Nephron progenitor cell (in vitro differentiated cells): ENCODE measurements around the gene TRAF3IP3.
A peak's percentile ranks its signal among the peaks of the same experiment; 100 is the strongest.

Source experiments
- DNase-seq: peaks from one replicate; pipeline ENCODE4 v3.0.0; 2021
- H3K27ac Mint-ChIP-seq: 2 replicates; pipeline ENCODE4 v1.8.0; 2021; ENCODE audit warnings: mild to moderate bottlenecking, moderate library complexity, mixed read lengths
- H3K27me3 Mint-ChIP-seq: 2 replicates; pipeline ENCODE4 v1.8.0; 2021; ENCODE audit warnings: mild to moderate bottlenecking, low read depth, mixed read lengths; ENCODE audit not compliant: poor library complexity
- H3K36me3 Mint-ChIP-seq: 2 replicates; pipeline ENCODE4 v1.8.0; 2021; ENCODE audit warnings: low read depth, mixed read lengths
- H3K4me1 Mint-ChIP-seq: 2 replicates; pipeline ENCODE4 v1.8.0; 2021; ENCODE audit warnings: mixed read lengths
- H3K4me3 Mint-ChIP-seq: 2 replicates; pipeline ENCODE4 v1.8.0; 2021; ENCODE audit warnings: mild to moderate bottlenecking, moderate library complexity, mixed read lengths
- H3K9me3 Mint-ChIP-seq: 2 replicates; pipeline ENCODE4 v1.8.0; 2021; ENCODE audit warnings: mild to moderate bottlenecking, moderate library complexity, mixed read lengths
- TF ChIP-seq, protein P1 (sequence below): fragments of 200-600 bp; sonication (generic); IDR thresholded peaks from 2 replicates; pipeline ENCODE4 v1.5.0; 2021; ENCODE audit warnings: antibody characterized with exemption

Gene TRAF3IP3

DNA sequence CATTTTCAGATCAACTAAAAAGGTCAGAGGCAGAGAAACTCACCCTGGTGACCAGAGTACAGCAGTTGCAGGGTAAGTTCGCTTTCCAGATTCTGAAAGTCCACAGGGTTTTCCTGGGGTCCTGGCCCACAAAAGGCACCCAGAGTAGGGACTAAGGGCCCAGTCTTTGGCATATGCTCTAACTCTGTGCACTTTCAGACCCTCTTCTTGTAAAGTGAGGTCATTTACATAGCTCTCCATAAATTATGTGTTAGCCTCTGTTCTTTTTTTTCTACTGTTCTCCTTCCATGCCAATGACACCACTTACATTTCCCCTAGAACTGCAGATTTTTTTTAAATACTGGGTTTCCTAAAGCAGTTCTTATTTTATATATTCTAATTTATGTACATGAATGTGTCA lies 22.2 kb downstream of the TRAF3IP3 start:
- no peak overlapping the region for H3K4me3 Mint-ChIP-seq
- no peak for DNase-seq
- no peaks in the 10 kb centered on the region for H3K9me3 Mint-ChIP-seq
- H3K27me3 Mint-ChIP-seq: peaks cover 26% of the 10 kb centered on the region
- TF ChIP-seq, protein P1, sequence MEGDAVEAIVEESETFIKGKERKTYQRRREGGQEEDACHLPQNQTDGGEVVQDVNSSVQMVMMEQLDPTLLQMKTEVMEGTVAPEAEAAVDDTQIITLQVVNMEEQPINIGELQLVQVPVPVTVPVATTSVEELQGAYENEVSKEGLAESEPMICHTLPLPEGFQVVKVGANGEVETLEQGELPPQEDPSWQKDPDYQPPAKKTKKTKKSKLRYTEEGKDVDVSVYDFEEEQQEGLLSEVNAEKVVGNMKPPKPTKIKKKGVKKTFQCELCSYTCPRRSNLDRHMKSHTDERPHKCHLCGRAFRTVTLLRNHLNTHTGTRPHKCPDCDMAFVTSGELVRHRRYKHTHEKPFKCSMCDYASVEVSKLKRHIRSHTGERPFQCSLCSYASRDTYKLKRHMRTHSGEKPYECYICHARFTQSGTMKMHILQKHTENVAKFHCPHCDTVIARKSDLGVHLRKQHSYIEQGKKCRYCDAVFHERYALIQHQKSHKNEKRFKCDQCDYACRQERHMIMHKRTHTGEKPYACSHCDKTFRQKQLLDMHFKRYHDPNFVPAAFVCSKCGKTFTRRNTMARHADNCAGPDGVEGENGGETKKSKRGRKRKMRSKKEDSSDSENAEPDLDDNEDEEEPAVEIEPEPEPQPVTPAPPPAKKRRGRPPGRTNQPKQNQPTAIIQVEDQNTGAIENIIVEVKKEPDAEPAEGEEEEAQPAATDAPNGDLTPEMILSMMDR: no peak
- H3K4me1 Mint-ChIP-seq: peaks cover 4% of the 10 kb centered on the region
- no peak overlapping the region for H3K27ac Mint-ChIP-seq
- peaks cover 12% of the 10 kb centered on the region for H3K36me3 Mint-ChIP-seq

DNA sequence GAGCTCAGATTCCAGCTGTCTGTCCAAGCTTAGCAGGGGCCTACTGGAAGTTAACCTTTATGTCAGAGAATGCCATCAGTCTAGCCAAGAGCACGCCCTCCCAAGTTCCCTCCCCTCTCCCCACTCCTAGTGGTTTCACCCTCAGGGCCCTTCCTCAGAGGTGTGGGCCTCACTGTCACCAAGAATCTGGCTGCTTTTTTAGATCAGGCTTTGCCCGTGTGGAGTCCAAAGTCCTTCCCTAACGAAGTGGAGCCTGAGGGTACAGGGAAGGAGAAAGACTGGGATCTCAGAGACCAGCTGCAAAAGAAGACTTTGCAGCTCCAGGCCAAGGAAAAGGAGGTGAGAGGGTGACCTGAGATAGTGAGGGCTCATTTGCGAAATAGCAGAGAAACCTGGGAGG lies 24.4 kb downstream of the TRAF3IP3 start:
- DNase-seq: no peak
- Mint-ChIP-seq H3K4me3 (no peak overlapping the region), H3K9me3 (peaks cover 7% of the 10 kb centered on the region), H3K27ac (peak overlapping the region; percentile 25), H3K27me3 (peaks cover 22% of the 10 kb centered on the region), H3K4me1 (peaks cover 21% of the 10 kb centered on the region), H3K36me3 (peaks cover 19% of the 10 kb centered on the region)
- TF ChIP-seq, protein P1: no peak

DNA sequence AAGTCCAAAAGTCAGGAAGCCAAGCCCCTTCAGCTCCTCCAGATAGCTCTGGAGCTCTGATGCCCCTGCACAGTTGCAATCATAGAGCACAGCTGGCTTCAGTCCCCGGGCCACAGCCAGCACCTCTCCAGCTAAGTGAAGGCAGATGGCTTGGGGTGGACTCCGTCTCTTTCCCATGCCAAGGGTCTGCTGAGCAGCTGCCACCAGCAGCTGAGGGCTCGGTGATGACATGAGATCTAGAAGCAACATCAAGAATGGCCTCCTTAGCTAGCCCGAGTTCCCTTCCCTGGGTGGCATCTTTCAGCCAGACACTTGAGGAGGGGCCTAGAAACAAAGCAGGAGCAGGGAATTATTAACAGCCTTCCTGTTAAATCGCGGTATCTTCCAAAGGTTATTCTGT lies 27.5 kb downstream of the TRAF3IP3 start:
- H3K4me1 Mint-ChIP-seq: peaks cover 21% of the 10 kb centered on the region
- TF ChIP-seq, protein P1: no peak
- H3K27ac Mint-ChIP-seq: no peak overlapping the region
- peaks cover 22% of the 10 kb centered on the region for H3K36me3 Mint-ChIP-seq
- H3K9me3 Mint-ChIP-seq: peaks cover 15% of the 10 kb centered on the region
- peaks cover 50% of the 10 kb centered on the region for H3K27me3 Mint-ChIP-seq
- H3K4me3 Mint-ChIP-seq: peak overlapping the region; percentile 91
- no peak for DNase-seq

DNA sequence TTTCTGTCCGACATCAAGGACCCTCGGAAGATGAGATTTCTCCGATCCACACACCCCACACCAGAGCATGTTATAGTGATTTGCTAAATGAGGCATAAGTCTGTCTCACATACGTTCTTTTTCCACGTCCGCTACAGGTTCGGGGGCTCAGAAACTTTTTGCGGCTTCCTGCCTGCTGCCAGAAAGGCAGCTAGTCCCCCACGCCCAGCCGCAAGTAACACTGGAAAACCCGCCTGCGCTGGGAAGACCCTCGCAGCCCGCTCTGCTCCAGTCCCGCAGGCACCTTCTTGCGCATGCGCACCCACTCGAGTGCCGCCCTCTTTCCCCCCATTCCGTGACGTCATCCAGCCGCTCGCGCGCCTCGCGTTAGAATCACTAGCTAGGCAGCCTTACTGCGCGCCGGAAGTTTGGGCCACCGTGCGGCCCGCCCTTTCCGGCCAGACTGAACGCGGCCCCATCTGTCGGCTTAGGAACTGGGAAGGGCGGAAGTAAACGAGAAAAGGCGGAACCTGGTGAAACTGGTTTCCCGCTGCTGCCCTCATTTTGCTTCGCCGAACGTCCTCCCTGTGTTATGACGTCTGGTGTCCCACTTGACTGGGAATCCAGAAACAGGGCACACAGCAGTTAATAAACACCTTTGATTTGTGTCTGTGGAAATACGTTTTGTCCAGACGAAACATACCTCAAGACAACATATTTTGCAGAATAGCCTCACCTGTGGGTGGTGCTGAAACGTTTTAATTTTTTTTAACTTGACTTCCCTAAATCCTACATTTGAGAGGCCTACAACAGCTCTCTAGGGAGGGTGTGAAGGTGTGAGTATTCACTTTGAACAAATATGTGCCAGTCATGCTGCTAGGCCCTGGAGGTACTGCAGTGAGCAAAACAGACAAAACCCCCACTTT lies 28.7 kb downstream of the TRAF3IP3 start, which contains the start of gene C1orf74:
TSS of gene C1orf74 (minus strand) at position 295 of the 905 bp plus-strand sequence. CDS start 925 bp downstream, outside the sequence.
- Mint-ChIP-seq H3K27ac (peak within 1 kb of the TSS; percentile 98), H3K4me1 (peaks cover 21% of the 10 kb centered on the region), H3K9me3 (peaks cover 15% of the 10 kb centered on the region), H3K36me3 (peaks cover 22% of the 10 kb centered on the region), H3K4me3 (peak within 1 kb of the TSS; percentile 91), H3K27me3 (peaks cover 58% of the 10 kb centered on the region)
- TF ChIP-seq, protein P1: no peak
- DNase-seq: peak; percentile 100

DNA sequence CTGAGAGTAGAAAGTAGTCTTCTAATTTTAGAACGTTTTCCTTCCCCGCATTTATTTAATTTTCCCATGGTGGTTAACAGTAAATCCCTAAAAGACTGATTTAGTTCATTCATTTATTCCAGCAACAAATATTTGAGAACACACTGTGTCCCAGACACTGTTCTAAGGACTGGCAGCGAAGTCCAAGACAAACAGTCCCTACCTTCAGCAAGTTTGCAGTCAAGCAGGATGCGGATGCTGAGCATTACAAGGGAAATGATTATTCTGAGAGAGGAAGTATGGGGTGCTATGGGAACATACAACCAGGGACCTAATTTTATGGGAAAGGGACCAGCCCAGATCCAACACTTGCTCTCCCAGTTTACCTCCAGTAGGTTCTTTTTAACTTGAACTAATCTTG lies 29.7 kb downstream of the TRAF3IP3 start:
- H3K36me3 Mint-ChIP-seq: peaks cover 22% of the 10 kb centered on the region
- peaks cover 15% of the 10 kb centered on the region for H3K9me3 Mint-ChIP-seq
- DNase-seq: no peak
- H3K27me3 Mint-ChIP-seq: peaks cover 69% of the 10 kb centered on the region
- TF ChIP-seq, protein P1: no peak
- H3K4me3 Mint-ChIP-seq: no peak overlapping the region
- no peak overlapping the region for H3K27ac Mint-ChIP-seq
- H3K4me1 Mint-ChIP-seq: peaks cover 17% of the 10 kb centered on the region

DNA sequence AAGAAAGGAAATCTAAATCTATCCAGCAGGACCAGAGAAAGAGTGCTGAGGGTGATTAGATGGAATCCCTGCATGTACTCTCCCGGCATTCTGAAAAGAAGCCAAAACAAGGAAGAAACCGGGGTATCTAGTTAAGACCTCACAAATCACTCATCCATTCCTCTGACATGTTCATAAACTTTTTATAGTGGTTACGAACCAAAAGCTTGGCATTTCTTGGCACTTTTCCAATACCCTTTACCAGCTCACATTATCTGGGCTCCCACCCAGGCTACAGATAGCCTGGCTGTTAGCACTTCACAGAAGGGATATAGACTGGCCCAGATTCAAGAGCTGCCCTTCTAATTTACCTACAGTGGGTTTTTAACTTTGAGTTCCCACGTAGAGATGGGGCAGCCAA lies 30.3 kb downstream of the TRAF3IP3 start:
- H3K27me3 Mint-ChIP-seq: peaks cover 74% of the 10 kb centered on the region
- no peak for DNase-seq
- H3K27ac Mint-ChIP-seq: no peak overlapping the region

More for the DNA sequence above, 30.3 kb downstream of the TRAF3IP3 start:
- TF ChIP-seq, protein P1: no peak
- Mint-ChIP-seq H3K9me3 (peaks cover 15% of the 10 kb centered on the region), H3K4me1 (peaks cover 17% of the 10 kb centered on the region), H3K4me3 (no peak overlapping the region), H3K36me3 (peaks cover 22% of the 10 kb centered on the region)
